Measurements from ENCODE around the gene PLA2G2E. TPM values are rescaled to one million over a fixed set of nuclear protein-coding genes. Genes with fewer than 3 reads are reported as not detected.

Gene PLA2G2E
- not detected for total RNA-seq

GRCh38 chr1:19923137-19923952 lies at the start of gene PLA2G2E:
TSS of gene PLA2G2E (minus strand) at chr1:19923617. CDS start at chr1:19923559, 58 bp downstream.
- DNase-seq (ENCODE audit: low spot score in 2 of 2) = no peak
- no peak for TF ChIP-seq POLR2A (IDR thresholded peaks at IDR 0.05)
- TF ChIP-seq CTCF (IDR thresholded peaks at IDR 0.05) = no peak
- WGBS, 2 donors = 61 to 68% methylated on average over 14 of the region's 14 CpGs
- no peak within 1 kb of the TSS for H3K4me3 ChIP-seq (ENCODE audit: low read depth, poor library complexity, severe bottlenecking)
- intact Hi-C loops (cut with DNase I; ENCODE audit: low total_unique reads) = no loop called here

- intact Hi-C loops (cut with DNase I; ENCODE audit: low total_unique reads) = loop anchor here (2.0 kb wide), 1 partner anchor 177 kb away; no protein-coding TSS in a partner anchor
- TF ChIP-seq CTCF (IDR thresholded peaks at IDR 0.05) (no peak), POLR2A (IDR thresholded peaks at IDR 0.05) (no peak)
- DNase-seq (ENCODE audit: low spot score in 2 of 2) = no peak
- no peak overlapping the region for H3K4me3 ChIP-seq (ENCODE audit: low read depth, poor library complexity, severe bottlenecking)
- WGBS, 2 donors = 84 to 90% methylated on average over 1 of the region's 1 CpG
Observed at GRCh38 chr1:19971664-19972063, 48.2 kb upstream of the PLA2G2E start.

GRCh38 chr1:19969898-19970660 lies 46.7 kb upstream of the PLA2G2E start:
- DNase-seq (ENCODE audit: low spot score in 2 of 2) = no peak
- no peak for TF ChIP-seq CTCF (IDR thresholded peaks at IDR 0.05)
- no peak for TF ChIP-seq POLR2A (IDR thresholded peaks at IDR 0.05)
- H3K4me3 ChIP-seq (ENCODE audit: low read depth, poor library complexity, severe bottlenecking) = no peak overlapping the region
- 25 to 34% methylated on average over 5 of the region's 5 CpGs for WGBS, 2 donors
- intact Hi-C loops (cut with DNase I; ENCODE audit: low total_unique reads) = no loop called here

- no peak overlapping the region for H3K4me3 ChIP-seq (ENCODE audit: low read depth, poor library complexity, severe bottlenecking)
- no peak for DNase-seq (ENCODE audit: low spot score in 2 of 2)
- intact Hi-C loops (cut with DNase I; ENCODE audit: low total_unique reads) = no loop called here
- TF ChIP-seq CTCF (IDR thresholded peaks at IDR 0.05) (no peak), POLR2A (IDR thresholded peaks at IDR 0.05) (no peak)
- 59 to 71% methylated on average over 9 of the region's 9 CpGs for WGBS, 2 donors
Observed at GRCh38 chr1:19967808-19968207, 44.4 kb upstream of the PLA2G2E start.

- 83 to 88% methylated on average over 2 of the region's 2 CpGs for WGBS, 2 donors
- no peak overlapping the region for H3K4me3 ChIP-seq (ENCODE audit: low read depth, poor library complexity, severe bottlenecking)
- no peak for TF ChIP-seq CTCF (IDR thresholded peaks at IDR 0.05)
- no peak for TF ChIP-seq POLR2A (IDR thresholded peaks at IDR 0.05)
- intact Hi-C loops (cut with DNase I; ENCODE audit: low total_unique reads) = no loop called here
- no peak for DNase-seq (ENCODE audit: low spot score in 2 of 2)
Observed at GRCh38 chr1:19964542-19964941, 41.1 kb upstream of the PLA2G2E start.

Data from lower leg skin (tissue), 4 donors.